ENCODE results near the gene KIF4B. TPM values are rescaled to one million over a fixed set of nuclear protein-coding genes. Genes with fewer than 3 reads are reported as not detected.

The KIF4B gene, protein sequence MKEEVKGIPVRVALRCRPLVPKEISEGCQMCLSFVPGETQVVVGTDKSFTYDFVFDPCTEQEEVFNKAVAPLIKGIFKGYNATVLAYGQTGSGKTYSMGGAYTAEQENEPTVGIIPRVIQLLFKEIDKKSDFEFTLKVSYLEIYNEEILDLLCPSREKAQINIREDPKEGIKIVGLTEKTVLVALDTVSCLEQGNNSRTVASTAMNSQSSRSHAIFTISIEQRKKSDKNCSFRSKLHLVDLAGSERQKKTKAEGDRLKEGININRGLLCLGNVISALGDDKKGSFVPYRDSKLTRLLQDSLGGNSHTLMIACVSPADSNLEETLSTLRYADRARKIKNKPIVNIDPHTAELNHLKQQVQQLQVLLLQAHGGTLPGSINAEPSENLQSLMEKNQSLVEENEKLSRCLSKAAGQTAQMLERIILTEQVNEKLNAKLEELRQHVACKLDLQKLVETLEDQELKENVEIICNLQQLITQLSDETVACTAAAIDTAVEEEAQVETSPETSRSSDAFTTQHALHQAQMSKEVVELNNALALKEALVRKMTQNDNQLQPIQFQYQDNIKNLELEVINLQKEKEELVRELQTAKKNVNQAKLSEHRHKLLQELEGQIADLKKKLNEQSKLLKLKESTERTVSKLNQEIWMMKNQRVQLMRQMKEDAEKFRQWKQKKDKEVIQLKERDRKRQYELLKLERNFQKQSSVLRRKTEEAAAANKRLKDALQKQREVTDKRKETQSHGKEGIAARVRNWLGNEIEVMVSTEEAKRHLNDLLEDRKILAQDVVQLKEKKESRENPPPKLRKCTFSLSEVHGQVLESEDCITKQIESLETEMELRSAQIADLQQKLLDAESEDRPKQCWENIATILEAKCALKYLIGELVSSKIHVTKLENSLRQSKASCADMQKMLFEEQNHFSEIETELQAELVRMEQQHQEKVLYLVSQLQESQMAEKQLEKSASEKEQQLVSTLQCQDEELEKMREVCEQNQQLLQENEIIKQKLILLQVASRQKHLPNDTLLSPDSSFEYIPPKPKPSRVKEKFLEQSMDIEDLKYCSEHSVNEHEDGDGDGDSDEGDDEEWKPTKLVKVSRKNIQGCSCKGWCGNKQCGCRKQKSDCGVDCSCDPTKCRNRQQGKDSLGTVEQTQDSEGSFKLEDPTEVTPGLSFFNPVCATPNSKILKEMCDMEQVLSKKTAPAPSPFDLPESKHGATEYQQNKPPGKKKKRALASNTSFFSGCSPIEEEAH
- total RNA-seq (2016; rRNA removed; fragmentation: Illumina TruSeq; extraction: Trizol): 0.04 and 0.11 TPM in 2 replicates
- not detected in 2 replicates for total RNA-seq (2016; cell fraction: cytosol; rRNA removed; fragmentation: Illumina TruSeq; extraction: Trizol; ENCODE audit: low read depth)
- 0.12 TPM in 1 of 2 replicates, not detected in the other for total RNA-seq (2016; cell fraction: insoluble cytoplasmic fraction; rRNA removed; fragmentation: Illumina TruSeq; extraction: Trizol)
- total RNA-seq (2016; cell fraction: membrane; rRNA removed; fragmentation: Illumina TruSeq; extraction: Trizol): not detected in 2 replicates
- total RNA-seq (2016; cell fraction: nucleus; rRNA removed; fragmentation: Illumina TruSeq; extraction: Trizol): 0.12 TPM in 1 of 2 replicates, not detected in the other
- polyA plus RNA-seq (2011; rRNA removed): not detected in 2 replicates
- 0.01 TPM in 1 of 2 replicates, not detected in the other for polyA plus RNA-seq (2011; cell fraction: cytosol; rRNA removed)
- 0.02 TPM in 1 of 2 replicates, not detected in the other for polyA plus RNA-seq (2011; cell fraction: nucleus; rRNA removed)
- 0.04 and 0.05 TPM in 2 replicates for polyA plus RNA-seq (2012)
- not detected in 2 replicates for polyA plus RNA-seq (2016; cell fraction: cytosol; fragmentation: Illumina TruSeq; extraction: Trizol; ENCODE audit: low read depth)
- not detected in 2 replicates for polyA plus RNA-seq (2016; cell fraction: insoluble cytoplasmic fraction; fragmentation: Illumina TruSeq; extraction: Trizol; ENCODE audit: low read depth)
- polyA plus RNA-seq (2016; cell fraction: membrane; fragmentation: Illumina TruSeq; extraction: Trizol; ENCODE audit: low read depth): not detected in 2 replicates
- polyA plus RNA-seq (2016; cell fraction: nucleus; fragmentation: Illumina TruSeq; extraction: Trizol; ENCODE audit: insufficient read depth, low read depth): not detected in 2 replicates
- polyA minus RNA-seq (2011; rRNA and poly(A)+ RNA removed; ENCODE audit: low replicate concordance): 0.12 TPM in 1 of 2 replicates, not detected in the other
- not detected in 2 replicates for polyA minus RNA-seq (2011; cell fraction: cytosol; rRNA and poly(A)+ RNA removed)
- polyA minus RNA-seq (2011; cell fraction: nucleus; rRNA and poly(A)+ RNA removed): 0.13 and 0.37 TPM in 2 replicates
- Bru-seq, nascent RNA: not detected
- percentile 21 among the genes with signal in this experiment for BruChase-seq, experiment 1, labeled RNA remaining after a 6-hour chase
- BruChase-seq, experiment 2, labeled RNA remaining after a 2-hour chase: percentile 30 among the genes with signal in this experiment
- long read RNA-seq, experiment 1: 0 reads
- long read RNA-seq, experiment 2: 0 reads

DNA sequence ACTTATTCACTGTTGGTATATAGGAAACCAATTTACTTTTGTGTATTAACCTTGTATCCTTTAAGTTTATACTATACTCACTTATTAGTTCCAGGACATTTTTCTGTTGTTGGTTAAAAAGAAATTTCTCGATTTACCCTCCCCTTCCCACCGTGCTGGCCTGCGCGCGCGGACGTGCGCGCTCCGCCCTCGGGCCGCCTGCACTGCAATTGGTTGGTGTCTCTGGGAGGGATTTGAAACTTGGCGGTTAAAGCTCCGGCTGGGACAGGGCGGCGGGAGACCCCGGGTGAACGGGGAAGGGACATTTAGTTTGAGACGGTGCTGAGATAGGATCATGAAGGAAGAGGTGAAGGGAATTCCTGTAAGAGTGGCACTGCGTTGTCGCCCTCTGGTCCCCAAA is at the start of gene KIF4B:
Gene KIF4B (plus strand): TSS at position 230 of the 400 bp plus-strand sequence. CDS start 105 bp downstream, at position 335.
- ChIA-PET POLR2A (no interaction called here), CTCF (ENCODE audit: low intra/inter-chr PET ratio, low total read pairs) (no interaction called here)
- BruUV-seq (replicated peaks): no TSS peak
- Histone ChIP-seq H3K9ac (ENCODE audit: insufficient read depth, low read depth, low read length) (no peak within 1 kb of the TSS), H3K36me3 (replicated peaks in 1 of 2; ENCODE audit: control insufficient read depth in 1 of 2, insufficient read depth in 2 of 2, low read length in 2 of 2) (no peaks in the 10 kb centered on the region), H3K9me3 (ENCODE audit: low read length) (no peaks in the 10 kb centered on the region), H3K4me1 (ENCODE audit: insufficient read depth, low read length) (peaks cover 12% of the 10 kb centered on the region), H3K27me3 (ENCODE audit: control insufficient read depth in 1 of 2, insufficient read depth in 2 of 2, low read length in 2 of 2) (peaks cover 0 to 3% of the 10 kb centered on the region in 2 experiments; a peak in 2 of 5 replicates), H3K4me2 (ENCODE audit: low read depth, low read length) (no peak within 1 kb of the TSS), H2AFZ (ENCODE audit: low read length) (no peak within 1 kb of the TSS), H3K4me3 (replicated peaks in 1 of 3; ENCODE audit: insufficient read depth in 1 of 3, low read depth in 2 of 3, low read length in 3 of 3) (no peak within 1 kb of the TSS), H3K79me2 (ENCODE audit: insufficient read depth, low read length) (no peaks in the 10 kb centered on the region), H3K27ac (ENCODE audit: extremely low read length, insufficient read depth, low read length) (no peak within 1 kb of the TSS), H4K20me1 (ENCODE audit: insufficient read depth, low read length) (no peaks in the 10 kb centered on the region)
- intact Hi-C loops (cut with micrococcal nuclease; ENCODE audit: unreplicated experiment): no loop called here
- no peak for ATAC-seq
- in situ Hi-C loops (cut with HindIII; ENCODE audit: extremely low pct_ligation_motif_present, low pct_unique_long_range_greater_than_20kb): no loop called here
- no peak for DNase-seq (ENCODE audit: low spot score)
- WGBS (ENCODE audit: low lambda C conversion rate): 78% methylated on average over 21 of the region's 21 CpGs
- FAIRE-seq: no peak
- TF ChIP-seq POLR2AphosphoS2 (IDR thresholded peaks at IDR 0.05; ENCODE audit: low read depth, low read length) (no peak), JUNB (CRISPR knock-in tag; IDR thresholded peaks at IDR 0.05; ENCODE audit: borderline replicate concordance) (no peak), ZNF3 (CRISPR knock-in tag; IDR thresholded peaks at IDR 0.05) (no peak), ZNF451 (CRISPR knock-in tag; IDR thresholded peaks at IDR 0.05) (no peak), RFXAP (CRISPR knock-in tag; IDR thresholded peaks at IDR 0.05; ENCODE audit: borderline replicate concordance) (no peak), ZNF138 (CRISPR knock-in tag; IDR thresholded peaks at IDR 0.05; ENCODE audit: low read depth) (no peak), AGO1 (IDR thresholded peaks at IDR 0.05; ENCODE audit: low read depth, low read length, poor library complexity, severe bottlenecking) (no peak), THYN1 (CRISPR knock-in tag; IDR thresholded peaks at IDR 0.05; ENCODE audit: borderline replicate concordance, low read depth) (no peak)
- TF ChIP-seq, protein P1, sequence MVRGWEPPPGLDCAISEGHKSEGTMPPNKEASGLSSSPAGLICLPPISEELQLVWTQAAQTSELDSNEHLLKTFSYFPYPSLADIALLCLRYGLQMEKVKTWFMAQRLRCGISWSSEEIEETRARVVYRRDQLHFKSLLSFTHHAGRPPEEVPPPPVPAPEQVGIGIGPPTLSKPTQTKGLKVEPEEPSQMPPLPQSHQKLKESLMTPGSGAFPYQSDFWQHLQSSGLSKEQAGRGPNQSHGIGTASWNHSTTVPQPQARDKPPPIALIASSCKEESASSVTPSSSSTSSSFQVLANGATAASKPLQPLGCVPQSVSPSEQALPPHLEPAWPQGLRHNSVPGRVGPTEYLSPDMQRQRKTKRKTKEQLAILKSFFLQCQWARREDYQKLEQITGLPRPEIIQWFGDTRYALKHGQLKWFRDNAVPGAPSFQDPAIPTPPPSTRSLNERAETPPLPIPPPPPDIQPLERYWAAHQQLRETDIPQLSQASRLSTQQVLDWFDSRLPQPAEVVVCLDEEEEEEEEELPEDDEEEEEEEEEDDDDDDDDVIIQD (CRISPR knock-in tag; IDR thresholded peaks at IDR 0.05; ENCODE audit: low read depth): no peak
- TF ChIP-seq, protein P2, sequence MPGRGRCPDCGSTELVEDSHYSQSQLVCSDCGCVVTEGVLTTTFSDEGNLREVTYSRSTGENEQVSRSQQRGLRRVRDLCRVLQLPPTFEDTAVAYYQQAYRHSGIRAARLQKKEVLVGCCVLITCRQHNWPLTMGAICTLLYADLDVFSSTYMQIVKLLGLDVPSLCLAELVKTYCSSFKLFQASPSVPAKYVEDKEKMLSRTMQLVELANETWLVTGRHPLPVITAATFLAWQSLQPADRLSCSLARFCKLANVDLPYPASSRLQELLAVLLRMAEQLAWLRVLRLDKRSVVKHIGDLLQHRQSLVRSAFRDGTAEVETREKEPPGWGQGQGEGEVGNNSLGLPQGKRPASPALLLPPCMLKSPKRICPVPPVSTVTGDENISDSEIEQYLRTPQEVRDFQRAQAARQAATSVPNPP (CRISPR knock-in tag; IDR thresholded peaks at IDR 0.05): no peak
- TF ChIP-seq, protein P3, sequence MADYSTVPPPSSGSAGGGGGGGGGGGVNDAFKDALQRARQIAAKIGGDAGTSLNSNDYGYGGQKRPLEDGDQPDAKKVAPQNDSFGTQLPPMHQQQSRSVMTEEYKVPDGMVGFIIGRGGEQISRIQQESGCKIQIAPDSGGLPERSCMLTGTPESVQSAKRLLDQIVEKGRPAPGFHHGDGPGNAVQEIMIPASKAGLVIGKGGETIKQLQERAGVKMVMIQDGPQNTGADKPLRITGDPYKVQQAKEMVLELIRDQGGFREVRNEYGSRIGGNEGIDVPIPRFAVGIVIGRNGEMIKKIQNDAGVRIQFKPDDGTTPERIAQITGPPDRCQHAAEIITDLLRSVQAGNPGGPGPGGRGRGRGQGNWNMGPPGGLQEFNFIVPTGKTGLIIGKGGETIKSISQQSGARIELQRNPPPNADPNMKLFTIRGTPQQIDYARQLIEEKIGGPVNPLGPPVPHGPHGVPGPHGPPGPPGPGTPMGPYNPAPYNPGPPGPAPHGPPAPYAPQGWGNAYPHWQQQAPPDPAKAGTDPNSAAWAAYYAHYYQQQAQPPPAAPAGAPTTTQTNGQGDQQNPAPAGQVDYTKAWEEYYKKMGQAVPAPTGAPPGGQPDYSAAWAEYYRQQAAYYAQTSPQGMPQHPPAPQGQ (CRISPR knock-in tag; IDR thresholded peaks at IDR 0.05; ENCODE audit: borderline replicate concordance): no peak

Measured in HepG2 (cell line).